Thoracic aorta (tissue), 2 donors: ENCODE data around the gene ABHD10. TPM values are rescaled to one million over a fixed set of nuclear protein-coding genes. Genes with fewer than 3 reads are reported as not detected.

Experiments
- ATAC-seq: fragments of 150-250 bp; one replicate; pipeline ENCODE4 v1.8.0; 2017; ENCODE audit warnings: low read depth; ENCODE audit not compliant: insufficient number of reproducible peaks, low FRiP score
- DNase-seq: peaks from one replicate; pipeline ENCODE4 v3.0.0-alpha.2; 2020; ENCODE audit warnings: low spot score
- H3K27ac ChIP-seq, 2 donors: fragments of 200-600 bp; sonication (generic); 1 replicate in 1 of 2; 2 replicates in 1 of 2; pipeline ENCODE4 v1.5.1; 2016; ENCODE audit warnings: mild to moderate bottlenecking in 2 of 2, moderate library complexity in 2 of 2
- H3K27me3 ChIP-seq: fragments of 200-600 bp; sonication (generic); replicated peaks from 2 replicates; pipeline ENCODE4 v1.6.0; 2016; ENCODE audit warnings: mild to moderate bottlenecking; ENCODE audit not compliant: insufficient read depth
- H3K36me3 ChIP-seq: fragments of 200-600 bp; sonication (generic); one replicate; pipeline ENCODE4 v1.5.1; 2016
- H3K4me1 ChIP-seq, 2 donors: fragments of 200-600 bp; sonication (generic); 1 replicate in 1 of 2; 2 replicates in 1 of 2; pipeline versions ENCODE4 v1.5.1 to v1.6.0; 2016; ENCODE audit warnings: low read depth in 2 of 2, mild to moderate bottlenecking in 1 of 2; ENCODE audit not compliant: control insufficient read depth in 1 of 2
- H3K4me3 ChIP-seq: fragments of 200-600 bp; sonication (generic); 2 replicates; pipeline ENCODE4 v1.5.1; 2016; ENCODE audit warnings: mild to moderate bottlenecking
- H3K9me3 ChIP-seq: fragments of 200-600 bp; sonication (generic); 2 replicates; pipeline ENCODE4 v1.5.1; 2016
- CTCF ChIP-seq: fragments of 200-600 bp; sonication (generic); IDR thresholded peaks from one replicate; pipeline ENCODE4 v1.5.1; 2019; ENCODE audit warnings: antibody characterized with exemption
- total RNA-seq, 2 donors: library from RNA; depleted of rRNA; stranded (reverse); fragments of >200 nt; gene quantifications; one replicate each; pipeline versions ENCODE4 v1.1.0 to v1.2.3, GENCODE V29; 2016

Gene ABHD10
- total RNA-seq, 2 donors from 2014 or later: 9.6 to 13.2 TPM

- Histone ChIP-seq H3K27ac (no peak overlapping the region), H3K4me1 (peaks cover 8 to 10% of the 10 kb centered on the region in 2 donors), H3K9me3 (no peaks in the 10 kb centered on the region), H3K27me3 (no peaks in the 10 kb centered on the region), H3K36me3 (no peaks in the 10 kb centered on the region), H3K4me3 (no peak overlapping the region)
- ATAC-seq (no peak), DNase-seq (no peak)
- no peak for TF ChIP-seq CTCF
Measured at GRCh38 chr3:112000367-112000771, 21.5 kb downstream of the ABHD10 start.

GRCh38 chr3:112000966-112001365, 22.1 kb downstream of the ABHD10 start:
- H3K9me3 ChIP-seq: no peaks in the 10 kb centered on the region
- no peak overlapping the region for H3K4me3 ChIP-seq
- H3K27ac ChIP-seq: no peak overlapping the region
- H3K27me3 ChIP-seq: no peaks in the 10 kb centered on the region
- TF ChIP-seq CTCF: no peak
- H3K36me3 ChIP-seq: no peaks in the 10 kb centered on the region
- DNase-seq (no peak), ATAC-seq (no peak)
- H3K4me1 ChIP-seq: peaks cover 8 to 10% of the 10 kb centered on the region in 2 donors

- no peaks in the 10 kb centered on the region for H3K36me3 ChIP-seq
Measured at GRCh38 chr3:112001526-112001925, 22.7 kb downstream of the ABHD10 start.

GRCh38 chr3:112002096-112002971, 23.5 kb downstream of the ABHD10 start:
- no peak overlapping the region for H3K4me3 ChIP-seq
- no peaks in the 10 kb centered on the region for H3K36me3 ChIP-seq
- H3K9me3 ChIP-seq: no peaks in the 10 kb centered on the region
- DNase-seq (no peak), ATAC-seq (no peak)
- H3K27me3 ChIP-seq: no peaks in the 10 kb centered on the region
- TF ChIP-seq CTCF: no peak
- peaks cover 8 to 11% of the 10 kb centered on the region in 2 donors for H3K4me1 ChIP-seq
- no peak overlapping the region for H3K27ac ChIP-seq

More at GRCh38 chr3:112001526-112001925, 22.7 kb downstream of the ABHD10 start:
- no peaks in the 10 kb centered on the region for H3K9me3 ChIP-seq
- H3K27ac ChIP-seq: no peak overlapping the region
- TF ChIP-seq CTCF: no peak
- ATAC-seq (no peak), DNase-seq (no peak)
- no peaks in the 10 kb centered on the region for H3K27me3 ChIP-seq
- H3K4me3 ChIP-seq: no peak overlapping the region
- H3K4me1 ChIP-seq: peaks cover 8 to 10% of the 10 kb centered on the region in 2 donors

- TF ChIP-seq CTCF: no peak
- Histone ChIP-seq H3K4me1 (peaks cover 10 to 21% of the 10 kb centered on the region in 2 donors), H3K4me3 (no peak overlapping the region)
Measured at GRCh38 chr3:112003321-112004080, 24.7 kb downstream of the ABHD10 start.

More at GRCh38 chr3:112003321-112004080, 24.7 kb downstream of the ABHD10 start:
- no peaks in the 10 kb centered on the region for H3K36me3 ChIP-seq
- H3K27ac ChIP-seq: no peak overlapping the region
- H3K9me3 ChIP-seq: no peaks in the 10 kb centered on the region
- H3K27me3 ChIP-seq: no peaks in the 10 kb centered on the region
- ATAC-seq (no peak), DNase-seq (no peak)
